ENCODE results near the gene F5.

DNA sequence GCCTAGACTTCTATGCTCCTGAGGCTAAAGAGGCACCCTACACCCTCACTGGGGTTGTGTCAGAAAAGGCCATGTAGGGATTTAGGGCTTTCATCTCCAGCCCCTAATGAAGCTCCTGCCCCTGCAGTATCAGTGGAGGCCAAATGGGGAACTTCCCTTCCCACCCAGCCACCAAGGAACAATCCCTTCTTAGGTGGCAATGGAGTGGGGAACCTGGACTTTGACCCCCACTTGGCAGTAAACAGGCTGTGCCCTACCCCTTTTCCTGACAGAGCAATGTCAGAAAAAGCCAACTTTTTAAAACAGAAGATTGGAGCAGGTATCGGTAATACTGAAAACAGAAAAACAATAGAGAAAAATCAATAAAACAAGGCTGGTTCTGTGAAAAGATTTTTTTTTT lies 65.1 kb downstream of the F5 start:
- TF ChIP-seq, protein P1, sequence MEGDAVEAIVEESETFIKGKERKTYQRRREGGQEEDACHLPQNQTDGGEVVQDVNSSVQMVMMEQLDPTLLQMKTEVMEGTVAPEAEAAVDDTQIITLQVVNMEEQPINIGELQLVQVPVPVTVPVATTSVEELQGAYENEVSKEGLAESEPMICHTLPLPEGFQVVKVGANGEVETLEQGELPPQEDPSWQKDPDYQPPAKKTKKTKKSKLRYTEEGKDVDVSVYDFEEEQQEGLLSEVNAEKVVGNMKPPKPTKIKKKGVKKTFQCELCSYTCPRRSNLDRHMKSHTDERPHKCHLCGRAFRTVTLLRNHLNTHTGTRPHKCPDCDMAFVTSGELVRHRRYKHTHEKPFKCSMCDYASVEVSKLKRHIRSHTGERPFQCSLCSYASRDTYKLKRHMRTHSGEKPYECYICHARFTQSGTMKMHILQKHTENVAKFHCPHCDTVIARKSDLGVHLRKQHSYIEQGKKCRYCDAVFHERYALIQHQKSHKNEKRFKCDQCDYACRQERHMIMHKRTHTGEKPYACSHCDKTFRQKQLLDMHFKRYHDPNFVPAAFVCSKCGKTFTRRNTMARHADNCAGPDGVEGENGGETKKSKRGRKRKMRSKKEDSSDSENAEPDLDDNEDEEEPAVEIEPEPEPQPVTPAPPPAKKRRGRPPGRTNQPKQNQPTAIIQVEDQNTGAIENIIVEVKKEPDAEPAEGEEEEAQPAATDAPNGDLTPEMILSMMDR (conservative IDR thresholded peaks at IDR 0.05; ENCODE audit: low read depth in 2 of 2), result no peak
- TF ChIP-seq EZH2 (IDR thresholded peaks at IDR 0.05; ENCODE audit: low read depth, unreplicated experiment) (no peak), POLR2AphosphoS5 (IDR thresholded peaks at IDR 0.05; ENCODE audit: low read depth) (no peak), EZH2phosphoT487 (IDR thresholded peaks at IDR 0.05; ENCODE audit: unreplicated experiment) (no peak), ZNF114 (CRISPR knock-in tag; IDR thresholded peaks at IDR 0.05) (no peak), JUNB (IDR thresholded peaks at IDR 0.05; ENCODE audit: unreplicated experiment) (no peak), CREB1 (CRISPR knock-in tag; IDR thresholded peaks at IDR 0.05; ENCODE audit: low read depth) (no peak), NANOG (IDR thresholded peaks at IDR 0.05; ENCODE audit: borderline replicate concordance) (no peak)
- TF ChIP-seq, protein P2, sequence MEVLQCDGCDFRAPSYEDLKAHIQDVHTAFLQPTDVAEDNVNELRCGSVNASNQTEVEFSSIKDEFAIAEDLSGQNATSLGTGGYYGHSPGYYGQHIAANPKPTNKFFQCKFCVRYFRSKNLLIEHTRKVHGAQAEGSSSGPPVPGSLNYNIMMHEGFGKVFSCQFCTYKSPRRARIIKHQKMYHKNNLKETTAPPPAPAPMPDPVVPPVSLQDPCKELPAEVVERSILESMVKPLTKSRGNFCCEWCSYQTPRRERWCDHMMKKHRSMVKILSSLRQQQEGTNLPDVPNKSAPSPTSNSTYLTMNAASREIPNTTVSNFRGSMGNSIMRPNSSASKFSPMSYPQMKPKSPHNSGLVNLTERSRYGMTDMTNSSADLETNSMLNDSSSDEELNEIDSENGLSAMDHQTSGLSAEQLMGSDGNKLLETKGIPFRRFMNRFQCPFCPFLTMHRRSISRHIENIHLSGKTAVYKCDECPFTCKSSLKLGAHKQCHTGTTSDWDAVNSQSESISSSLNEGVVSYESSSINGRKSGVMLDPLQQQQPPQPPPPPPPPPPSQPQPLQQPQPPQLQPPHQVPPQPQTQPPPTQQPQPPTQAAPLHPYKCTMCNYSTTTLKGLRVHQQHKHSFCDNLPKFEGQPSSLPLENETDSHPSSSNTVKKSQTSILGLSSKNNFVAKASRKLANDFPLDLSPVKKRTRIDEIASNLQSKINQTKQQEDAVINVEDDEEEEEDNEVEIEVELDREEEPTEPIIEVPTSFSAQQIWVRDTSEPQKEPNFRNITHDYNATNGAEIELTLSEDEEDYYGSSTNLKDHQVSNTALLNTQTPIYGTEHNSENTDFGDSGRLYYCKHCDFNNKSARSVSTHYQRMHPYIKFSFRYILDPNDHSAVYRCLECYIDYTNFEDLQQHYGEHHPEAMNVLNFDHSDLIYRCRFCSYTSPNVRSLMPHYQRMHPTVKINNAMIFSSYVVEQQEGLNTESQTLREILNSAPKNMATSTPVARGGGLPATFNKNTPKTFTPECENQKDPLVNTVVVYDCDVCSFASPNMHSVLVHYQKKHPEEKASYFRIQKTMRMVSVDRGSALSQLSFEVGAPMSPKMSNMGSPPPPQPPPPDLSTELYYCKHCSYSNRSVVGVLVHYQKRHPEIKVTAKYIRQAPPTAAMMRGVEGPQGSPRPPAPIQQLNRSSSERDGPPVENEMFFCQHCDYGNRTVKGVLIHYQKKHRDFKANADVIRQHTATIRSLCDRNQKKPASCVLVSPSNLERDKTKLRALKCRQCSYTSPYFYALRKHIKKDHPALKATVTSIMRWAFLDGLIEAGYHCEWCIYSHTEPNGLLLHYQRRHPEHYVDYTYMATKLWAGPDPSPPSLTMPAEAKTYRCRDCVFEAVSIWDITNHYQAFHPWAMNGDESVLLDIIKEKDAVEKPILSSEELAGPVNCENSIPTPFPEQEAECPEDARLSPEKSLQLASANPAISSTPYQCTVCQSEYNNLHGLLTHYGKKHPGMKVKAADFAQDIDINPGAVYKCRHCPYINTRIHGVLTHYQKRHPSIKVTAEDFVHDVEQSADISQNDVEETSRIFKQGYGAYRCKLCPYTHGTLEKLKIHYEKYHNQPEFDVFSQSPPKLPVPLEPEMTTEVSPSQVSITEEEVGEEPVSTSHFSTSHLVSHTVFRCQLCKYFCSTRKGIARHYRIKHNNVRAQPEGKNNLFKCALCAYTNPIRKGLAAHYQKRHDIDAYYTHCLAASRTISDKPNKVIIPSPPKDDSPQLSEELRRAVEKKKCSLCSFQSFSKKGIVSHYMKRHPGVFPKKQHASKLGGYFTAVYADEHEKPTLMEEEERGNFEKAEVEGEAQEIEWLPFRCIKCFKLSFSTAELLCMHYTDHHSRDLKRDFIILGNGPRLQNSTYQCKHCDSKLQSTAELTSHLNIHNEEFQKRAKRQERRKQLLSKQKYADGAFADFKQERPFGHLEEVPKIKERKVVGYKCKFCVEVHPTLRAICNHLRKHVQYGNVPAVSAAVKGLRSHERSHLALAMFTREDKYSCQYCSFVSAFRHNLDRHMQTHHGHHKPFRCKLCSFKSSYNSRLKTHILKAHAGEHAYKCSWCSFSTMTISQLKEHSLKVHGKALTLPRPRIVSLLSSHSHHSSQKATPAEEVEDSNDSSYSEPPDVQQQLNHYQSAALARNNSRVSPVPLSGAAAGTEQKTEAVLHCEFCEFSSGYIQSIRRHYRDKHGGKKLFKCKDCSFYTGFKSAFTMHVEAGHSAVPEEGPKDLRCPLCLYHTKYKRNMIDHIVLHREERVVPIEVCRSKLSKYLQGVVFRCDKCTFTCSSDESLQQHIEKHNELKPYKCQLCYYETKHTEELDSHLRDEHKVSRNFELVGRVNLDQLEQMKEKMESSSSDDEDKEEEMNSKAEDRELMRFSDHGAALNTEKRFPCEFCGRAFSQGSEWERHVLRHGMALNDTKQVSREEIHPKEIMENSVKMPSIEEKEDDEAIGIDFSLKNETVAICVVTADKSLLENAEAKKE (CRISPR knock-in tag; IDR thresholded peaks at IDR 0.05), result no peak
- TF ChIP-seq, protein P3, sequence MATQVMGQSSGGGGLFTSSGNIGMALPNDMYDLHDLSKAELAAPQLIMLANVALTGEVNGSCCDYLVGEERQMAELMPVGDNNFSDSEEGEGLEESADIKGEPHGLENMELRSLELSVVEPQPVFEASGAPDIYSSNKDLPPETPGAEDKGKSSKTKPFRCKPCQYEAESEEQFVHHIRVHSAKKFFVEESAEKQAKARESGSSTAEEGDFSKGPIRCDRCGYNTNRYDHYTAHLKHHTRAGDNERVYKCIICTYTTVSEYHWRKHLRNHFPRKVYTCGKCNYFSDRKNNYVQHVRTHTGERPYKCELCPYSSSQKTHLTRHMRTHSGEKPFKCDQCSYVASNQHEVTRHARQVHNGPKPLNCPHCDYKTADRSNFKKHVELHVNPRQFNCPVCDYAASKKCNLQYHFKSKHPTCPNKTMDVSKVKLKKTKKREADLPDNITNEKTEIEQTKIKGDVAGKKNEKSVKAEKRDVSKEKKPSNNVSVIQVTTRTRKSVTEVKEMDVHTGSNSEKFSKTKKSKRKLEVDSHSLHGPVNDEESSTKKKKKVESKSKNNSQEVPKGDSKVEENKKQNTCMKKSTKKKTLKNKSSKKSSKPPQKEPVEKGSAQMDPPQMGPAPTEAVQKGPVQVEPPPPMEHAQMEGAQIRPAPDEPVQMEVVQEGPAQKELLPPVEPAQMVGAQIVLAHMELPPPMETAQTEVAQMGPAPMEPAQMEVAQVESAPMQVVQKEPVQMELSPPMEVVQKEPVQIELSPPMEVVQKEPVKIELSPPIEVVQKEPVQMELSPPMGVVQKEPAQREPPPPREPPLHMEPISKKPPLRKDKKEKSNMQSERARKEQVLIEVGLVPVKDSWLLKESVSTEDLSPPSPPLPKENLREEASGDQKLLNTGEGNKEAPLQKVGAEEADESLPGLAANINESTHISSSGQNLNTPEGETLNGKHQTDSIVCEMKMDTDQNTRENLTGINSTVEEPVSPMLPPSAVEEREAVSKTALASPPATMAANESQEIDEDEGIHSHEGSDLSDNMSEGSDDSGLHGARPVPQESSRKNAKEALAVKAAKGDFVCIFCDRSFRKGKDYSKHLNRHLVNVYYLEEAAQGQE (IDR thresholded peaks at IDR 0.05; ENCODE audit: unreplicated experiment), result no peak
